IPS-18a (cell line): ENCODE measurements around the gene AP3S2.
"Not testable (repeated sequence)": the region's sequence is repeated elsewhere in the genome, so short reads cannot be mapped to it uniquely, and the experiment has no call there.

Experiments
- H3K27ac ChIP-seq: one replicate; pipeline ENCODE4 v1.5.1; 2013; ENCODE audit warnings: low read length
- H3K27me3 ChIP-seq: one replicate; pipeline ENCODE4 v1.6.1; 2013; ENCODE audit warnings: mild to moderate bottlenecking, low read length; ENCODE audit not compliant: control insufficient read depth, insufficient read depth
- H3K36me3 ChIP-seq: one replicate; pipeline ENCODE4 v1.6.1; 2013; ENCODE audit warnings: low read depth, low read length; ENCODE audit not compliant: control insufficient read depth
- H3K4me1 ChIP-seq: one replicate; pipeline ENCODE4 v1.6.1; 2013; ENCODE audit warnings: low read depth, low read length; ENCODE audit not compliant: control insufficient read depth
- H3K4me3 ChIP-seq: one replicate; pipeline ENCODE4 v1.5.1; 2013; ENCODE audit warnings: low read length
- H3K9ac ChIP-seq: one replicate; pipeline ENCODE4 v1.6.1; 2013; ENCODE audit warnings: mild to moderate bottlenecking, low read length, moderate library complexity
- H3K9me3 ChIP-seq: one replicate; pipeline ENCODE4 v1.6.1; 2013; ENCODE audit warnings: low read depth, low read length; ENCODE audit not compliant: control insufficient read depth

AP3S2 gene

DNA sequence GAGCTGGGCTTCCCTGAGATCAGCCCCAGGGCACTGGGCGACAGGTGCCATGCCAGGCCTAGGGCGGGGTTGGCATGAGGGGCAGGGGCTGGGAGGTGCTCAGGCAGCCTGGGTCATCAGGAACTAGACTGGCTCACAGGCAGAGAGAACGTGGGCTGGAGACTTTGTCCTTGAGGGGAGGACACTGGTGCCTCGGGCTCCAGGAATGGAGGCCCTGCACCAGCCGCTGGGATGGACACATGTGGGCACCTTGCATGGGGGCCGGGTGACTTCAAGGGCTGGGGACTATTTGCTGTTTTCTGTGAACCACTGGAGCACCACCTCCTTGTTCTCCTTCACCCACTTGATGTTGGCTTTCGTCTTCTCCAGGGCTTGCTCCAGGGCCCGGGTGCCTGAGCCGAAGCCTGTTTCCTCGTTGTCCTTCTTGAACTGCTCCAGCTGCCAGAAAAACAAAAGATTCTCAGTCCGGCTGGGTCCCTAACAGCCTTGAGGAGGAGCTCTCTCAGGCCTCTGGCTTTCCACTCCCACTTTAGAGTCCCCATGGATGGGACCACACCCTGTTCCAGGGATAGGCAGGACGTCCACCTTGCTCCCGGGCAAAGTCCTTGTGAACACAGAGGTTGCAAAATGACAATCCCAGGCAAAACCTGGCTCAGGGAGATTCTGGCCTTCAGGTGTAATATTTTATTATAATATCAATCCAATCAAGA is 108.6 kb downstream of the AP3S2 start:
- Histone ChIP-seq H3K4me3 (no peak overlapping the region), H3K27ac (no peak overlapping the region), H3K4me1 (peaks cover 15% of the 10 kb centered on the region), H3K9me3 (peaks cover 5% of the 10 kb centered on the region), H3K27me3 (peaks cover 4% of the 10 kb centered on the region), H3K36me3 (no peaks in the 10 kb centered on the region), H3K9ac (no peak overlapping the region)

DNA sequence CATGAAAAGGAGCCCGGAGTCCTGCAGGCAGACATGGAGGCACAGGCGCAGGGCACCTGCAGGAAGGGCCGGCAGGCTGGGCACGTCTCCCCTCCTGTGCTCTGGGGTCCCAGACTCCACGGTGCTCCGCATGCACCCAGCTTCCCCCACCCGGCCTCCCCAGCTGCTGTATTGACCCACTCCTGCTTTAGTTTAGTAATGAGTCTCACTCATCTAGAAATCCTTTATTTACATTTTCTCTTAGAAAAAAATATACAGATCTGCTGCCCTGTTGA is 109.2 kb downstream of the AP3S2 start:
- Histone ChIP-seq H3K9ac (no peak overlapping the region), H3K4me3 (no peak overlapping the region), H3K9me3 (peaks cover 5% of the 10 kb centered on the region), H3K27ac (no peak overlapping the region), H3K4me1 (peaks cover 15% of the 10 kb centered on the region), H3K27me3 (peaks cover 4% of the 10 kb centered on the region), H3K36me3 (no peaks in the 10 kb centered on the region)

DNA sequence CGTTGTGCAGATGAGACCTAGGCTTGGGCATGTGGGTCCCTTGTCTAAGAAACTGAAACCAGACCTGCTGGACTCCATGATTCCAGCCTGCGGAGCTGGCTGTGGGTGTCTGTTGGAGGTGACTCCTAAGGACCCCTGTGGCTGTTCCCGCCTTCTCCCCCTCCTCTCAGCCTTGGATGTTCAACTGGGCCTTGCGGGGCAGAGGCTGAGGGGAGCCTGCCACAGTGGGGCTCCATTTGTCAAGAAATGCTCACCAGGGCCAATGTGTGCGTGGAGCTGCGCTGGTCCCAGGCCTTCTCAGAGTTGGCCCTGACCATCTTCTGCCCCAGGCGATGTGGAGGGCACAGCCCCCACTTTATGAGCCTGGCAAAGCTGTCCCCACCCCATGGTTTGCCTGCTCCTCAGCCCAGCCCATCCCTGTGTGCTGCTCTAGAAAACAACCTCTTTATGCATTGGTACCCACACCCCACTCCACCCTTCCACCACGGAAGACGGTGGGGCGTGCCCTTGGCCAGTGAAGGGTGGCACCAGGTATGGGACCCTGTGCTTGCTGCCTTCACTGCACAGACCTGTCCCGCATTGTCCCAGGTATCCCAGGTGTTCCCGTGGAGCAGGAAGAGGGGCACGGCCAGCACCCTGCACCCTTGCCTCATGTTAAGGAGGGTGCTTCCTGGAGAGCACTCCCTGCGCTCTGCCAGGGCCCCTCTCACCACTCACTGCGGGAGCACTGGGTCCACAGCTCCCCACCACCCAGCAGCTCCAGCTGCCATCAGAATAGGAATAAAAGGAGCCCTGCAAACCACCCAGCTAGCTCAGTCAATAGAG is 109.7 kb downstream of the AP3S2 start:
- Histone ChIP-seq H3K36me3 (no peaks in the 10 kb centered on the region), H3K27ac (no peak overlapping the region), H3K27me3 (peaks cover 4% of the 10 kb centered on the region), H3K4me3 (no peak overlapping the region), H3K9me3 (peaks cover 5% of the 10 kb centered on the region), H3K4me1 (peaks cover 15% of the 10 kb centered on the region), H3K9ac (no peak overlapping the region)

DNA sequence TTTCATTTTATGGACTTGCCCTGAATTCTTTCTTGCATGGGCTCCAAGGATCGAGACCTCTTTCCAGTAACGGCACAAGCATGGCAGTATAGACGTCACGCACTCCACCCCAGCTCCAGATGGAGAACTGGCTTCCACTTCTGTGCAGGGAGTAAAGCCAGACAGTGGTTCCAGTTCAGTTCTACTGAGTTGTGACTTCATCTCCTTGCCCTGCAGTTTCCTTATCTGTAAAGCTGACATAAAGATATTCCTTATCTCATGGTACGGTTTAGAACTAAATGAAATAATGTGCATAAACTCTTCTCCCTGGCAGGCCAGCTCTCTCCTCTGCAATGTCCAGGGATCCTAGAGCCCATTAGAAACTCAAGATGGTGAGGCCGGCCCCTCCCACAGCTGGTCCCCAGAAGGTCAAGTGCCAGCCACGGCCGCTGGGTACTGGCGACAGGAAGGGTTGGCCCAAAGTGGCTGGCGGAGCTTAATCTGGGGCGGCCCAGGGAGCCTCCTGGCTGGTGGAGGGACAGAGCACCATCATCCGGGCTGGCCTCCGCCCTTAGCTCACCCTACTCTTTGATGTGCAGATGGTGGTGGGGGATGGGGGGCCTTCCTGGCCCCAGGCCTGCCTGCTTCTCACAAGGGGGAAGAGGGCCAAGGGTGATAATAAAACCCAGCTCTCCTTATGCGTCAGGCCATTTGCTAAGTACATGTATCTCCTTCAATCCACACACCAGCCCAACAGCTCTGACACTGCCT is 110.5 kb downstream of the AP3S2 start:
- Histone ChIP-seq H3K27me3 (peaks cover 9% of the 10 kb centered on the region), H3K9ac (no peak overlapping the region), H3K4me3 (no peak overlapping the region), H3K36me3 (no peaks in the 10 kb centered on the region), H3K9me3 (peaks cover 5% of the 10 kb centered on the region), H3K4me1 (peaks cover 15% of the 10 kb centered on the region), H3K27ac (no peak overlapping the region)

DNA sequence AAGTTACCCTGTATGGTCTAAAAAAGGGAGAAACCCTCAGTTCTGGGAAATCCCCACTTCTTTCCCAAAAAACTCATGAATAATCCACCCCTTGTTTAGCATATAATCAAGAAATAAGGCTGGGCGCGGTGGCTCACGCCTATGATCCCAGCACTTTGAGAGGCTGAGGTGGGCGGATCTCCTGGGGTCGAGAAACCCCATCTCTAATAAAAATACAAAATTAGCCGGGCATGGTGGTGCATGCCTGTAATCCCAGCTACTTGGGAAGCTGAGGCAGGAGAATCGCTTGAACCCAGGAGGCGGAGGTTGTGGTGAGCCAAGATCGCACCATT is 111.2 kb downstream of the AP3S2 start:
- not testable (repeated sequence) for H3K36me3 ChIP-seq, H3K4me3 ChIP-seq, H3K9me3 ChIP-seq, H3K27ac ChIP-seq, H3K9ac ChIP-seq
- peaks cover 16% of the 10 kb centered on the region for H3K27me3 ChIP-seq
- H3K4me1 ChIP-seq, result peaks cover 15% of the 10 kb centered on the region

DNA sequence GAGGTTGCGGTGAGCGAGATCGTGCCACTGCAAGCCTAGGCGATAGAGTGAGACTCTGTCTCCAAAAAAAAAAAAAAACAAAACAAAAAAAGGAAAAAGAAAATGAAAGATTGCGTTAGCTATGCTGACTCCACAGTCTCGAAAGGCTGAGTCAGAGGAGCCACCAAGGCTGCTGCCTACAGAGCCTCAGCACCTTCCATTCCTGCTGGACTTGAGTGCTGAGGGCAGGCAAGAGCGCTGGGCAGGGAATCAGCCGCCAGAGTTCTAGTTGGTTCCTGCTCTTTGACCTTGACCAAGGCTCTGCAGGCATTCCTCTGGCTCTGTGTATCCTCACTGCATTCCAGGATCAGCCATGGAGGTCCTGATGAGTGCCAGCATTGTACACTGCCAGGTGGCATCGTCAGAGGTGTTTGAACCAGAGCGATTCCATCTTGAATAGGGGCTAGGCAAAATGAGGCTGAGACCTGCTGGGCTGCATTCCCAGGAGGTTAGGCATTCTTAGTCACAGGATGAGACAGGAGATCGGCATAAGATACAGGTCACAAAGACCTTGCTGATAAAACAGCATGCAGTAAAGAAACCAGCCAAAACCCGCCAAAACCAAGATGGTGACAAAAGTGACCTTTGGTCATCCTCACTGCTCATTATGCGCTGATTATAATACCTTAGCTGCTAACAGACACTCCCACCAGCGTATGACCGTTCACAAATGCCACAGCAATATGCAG is 111.7 kb downstream of the AP3S2 start:
- Histone ChIP-seq H3K27ac (no peak overlapping the region), H3K4me3 (no peak overlapping the region), H3K27me3 (peaks cover 21% of the 10 kb centered on the region), H3K4me1 (peaks cover 15% of the 10 kb centered on the region), H3K9me3 (no peaks in the 10 kb centered on the region), H3K9ac (no peak overlapping the region), H3K36me3 (no peaks in the 10 kb centered on the region)

DNA sequence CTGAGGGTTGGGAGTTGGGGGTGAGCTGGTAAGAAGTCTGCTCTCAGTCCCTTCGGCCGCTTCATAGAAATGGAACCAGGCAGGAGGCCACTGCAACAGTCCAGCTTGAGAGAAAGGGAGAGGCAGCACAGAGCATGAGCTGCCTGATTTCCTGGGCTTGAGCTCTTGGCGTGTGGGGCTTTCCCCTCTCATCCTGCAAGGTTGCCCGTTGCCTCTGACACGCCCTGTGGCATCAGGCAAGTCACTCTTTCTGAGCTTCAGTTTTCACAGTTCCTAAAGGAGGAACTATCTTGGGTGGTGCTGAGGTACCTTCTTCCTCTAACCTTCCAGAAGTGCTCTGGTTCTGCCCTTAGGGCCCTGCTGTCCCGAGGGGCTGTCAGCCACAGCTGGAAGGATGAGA is 112.7 kb downstream of the AP3S2 start:
- no peak overlapping the region for H3K4me3 ChIP-seq
- peaks cover 15% of the 10 kb centered on the region for H3K4me1 ChIP-seq
- H3K9ac ChIP-seq, result no peak overlapping the region
- peaks cover 26% of the 10 kb centered on the region for H3K27me3 ChIP-seq
- no peaks in the 10 kb centered on the region for H3K36me3 ChIP-seq
- H3K9me3 ChIP-seq, result no peaks in the 10 kb centered on the region
- H3K27ac ChIP-seq, result no peak overlapping the region

DNA sequence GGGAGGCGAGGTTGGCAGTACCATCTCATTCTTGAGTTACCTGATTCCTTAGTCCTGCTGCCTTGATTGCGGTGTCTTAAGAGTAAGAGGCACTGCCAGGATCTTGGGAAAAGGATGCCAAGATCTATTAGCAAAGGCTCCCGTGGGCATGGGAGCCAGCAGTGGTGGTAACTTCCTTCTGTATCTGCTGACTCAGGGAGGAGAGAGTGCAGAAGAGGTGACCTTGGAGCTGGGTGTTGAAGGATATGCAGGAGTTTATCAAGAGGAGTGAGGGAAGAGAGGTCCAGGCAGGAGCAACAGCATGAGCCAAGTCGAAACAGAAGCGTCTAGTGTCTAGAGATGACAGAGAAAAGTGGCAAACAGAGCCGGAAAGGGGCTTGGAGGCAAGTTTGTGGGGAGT is 113.2 kb downstream of the AP3S2 start:
- H3K27ac ChIP-seq, result no peak overlapping the region
- no peaks in the 10 kb centered on the region for H3K9me3 ChIP-seq
- peaks cover 31% of the 10 kb centered on the region for H3K27me3 ChIP-seq
- no peaks in the 10 kb centered on the region for H3K36me3 ChIP-seq
- peaks cover 15% of the 10 kb centered on the region for H3K4me1 ChIP-seq
- no peak overlapping the region for H3K9ac ChIP-seq
- no peak overlapping the region for H3K4me3 ChIP-seq
